H1 (cell line): ENCODE data around the gene KCND1. TPM values are rescaled to one million over a fixed set of nuclear protein-coding genes. Genes with fewer than 3 reads are reported as not detected.

ENCODE experiments used
- CBX5 ChIP-seq: fragments of 300-800, 300-1000 bp; sonication (generic); IDR thresholded peaks from 2 replicates; pipeline ENCODE4 v1.7.1; 2016; ENCODE audit warnings: antibody characterized with exemption, low read length, low read depth
- CHD7 ChIP-seq: fragments of 300-600 bp; sonication (generic); IDR thresholded peaks from 2 replicates; pipeline ENCODE4 v1.7.1; 2012; ENCODE audit warnings: low read length, moderate library complexity, mild to moderate bottlenecking, inconsistent platforms; ENCODE audit not compliant: insufficient replicate concordance
- CREB1 ChIP-seq: IDR thresholded peaks from 2 replicates; pipeline ENCODE4 v1.6.1; 2012; ENCODE audit warnings: inconsistent platforms
- RFX5 ChIP-seq: IDR thresholded peaks from 2 replicates; pipeline ENCODE4 v1.6.1; 2011; ENCODE audit warnings: low read depth, low read length, improper control_type of control experiment, borderline replicate concordance
- SIN3A ChIP-seq, 2 experiments: IDR thresholded peaks in 1 of 2; conservative IDR thresholded peaks in 1 of 2; 2 replicates each; pipeline ENCODE4 v1.6.1; 2011 to 2012; ENCODE audit warnings: low read length in 2 of 2, improper control_type of control experiment in 1 of 2, low read depth in 1 of 2, mild to moderate bottlenecking in 1 of 2
- SIX5 ChIP-seq: IDR thresholded peaks from 2 replicates; pipeline ENCODE4 v1.6.1; 2011; ENCODE audit warnings: mild to moderate bottlenecking, low read depth, low read length
- SRF ChIP-seq: IDR thresholded peaks from 2 replicates; pipeline ENCODE4 v1.6.1; 2011; ENCODE audit warnings: mild to moderate bottlenecking, low read depth, low read length, moderate library complexity
- TAF1 ChIP-seq: IDR thresholded peaks from 2 replicates; pipeline ENCODE4 v1.6.1; 2011; ENCODE audit warnings: mild to moderate bottlenecking, low read depth, low read length
- TCF12 ChIP-seq: IDR thresholded peaks from 2 replicates; pipeline ENCODE4 v1.6.1; 2011; ENCODE audit warnings: low read depth, mild to moderate bottlenecking, low read length
- polyA plus RNA-seq, 7 experiments: library from polyadenylated mRNA; depleted of rRNA in 3 of 7; stranded (reverse) in 5 of 7; unstranded in 2 of 7; fragments of >200 nt in 5 of 7; fragments of 200-250 nt in 2 of 7; gene quantifications; 1 replicate in 5 of 7; 2 replicates in 1 of 7; 4 replicates in 1 of 7; pipeline versions ENCODE4 v1.2.1 to v1.2.3, GENCODE V29; 2011 to 2013; ENCODE audit warnings: missing spikeins in 2 of 7, mixed read lengths in 2 of 7
- total RNA-seq: library from RNA; stranded (reverse); fragmentation: NEBNext Ultra II Directional; extraction: Animal tissue kit (Norgen Biotek cat#: 25700); gene quantifications from 2 replicates; pipeline ENCODE4 v1.2.1, GENCODE V29; 2021

The KCND1 gene
- total and polyA plus RNA-seq, 2 of the 8 experiments (the other 6 are each of a cell fraction or from before 2014, with no cell fraction given), result 3.1 to 6.8 TPM

DNA sequence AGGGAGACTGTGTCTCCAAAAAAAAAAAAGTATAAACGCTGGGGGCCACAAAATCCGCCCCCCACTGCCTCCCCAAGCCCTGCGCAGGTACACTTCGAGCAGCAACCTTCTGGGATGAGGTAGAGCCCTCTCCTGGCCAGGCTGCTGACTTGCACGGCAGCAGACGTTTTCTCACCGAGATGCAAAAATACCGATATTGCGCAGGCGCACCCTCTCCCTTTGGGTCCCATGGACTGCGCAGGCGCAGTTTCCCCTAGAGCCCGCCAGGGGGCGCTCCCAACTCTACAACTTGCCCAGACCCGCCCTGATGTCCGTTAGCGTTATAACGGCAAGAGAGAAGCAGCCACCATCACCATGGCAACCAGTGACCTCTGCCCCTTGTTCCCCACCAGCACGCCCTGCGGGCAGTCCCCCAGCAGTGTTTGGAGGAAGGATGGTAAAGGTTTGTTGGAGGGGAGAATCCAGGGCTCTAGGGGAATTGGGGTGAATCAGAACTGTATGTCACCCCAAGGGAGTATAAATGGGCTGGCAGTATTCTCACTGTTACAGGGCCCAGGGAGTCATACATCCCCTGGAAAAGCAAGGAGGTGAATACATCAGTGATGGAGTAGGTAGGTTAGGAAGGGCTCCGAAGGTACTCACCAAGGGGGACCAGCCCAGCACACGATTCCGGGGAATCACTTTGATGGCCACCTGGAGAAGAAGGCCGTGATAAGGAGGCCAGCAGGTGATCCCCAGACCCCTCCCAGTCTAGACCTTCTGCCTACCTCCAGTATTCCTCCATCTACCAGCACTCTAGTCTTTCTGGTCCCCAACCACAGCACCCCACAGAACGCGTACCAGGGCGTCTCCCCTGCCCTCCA, 54.3 kb downstream of the KCND1 start (continued):
- TF ChIP-seq CHD7 (no peak), SIN3A (conservative IDR thresholded peaks at IDR 0.05 in 1 of 2, IDR thresholded peaks at IDR 0.05 in 1 of 2; ENCODE audit: low read depth in 1 of 2, low read length in 2 of 2) (peak; percentile 71 to 95; a peak in 2 of 4 replicates), SIX5 (no peak), TCF12 (no peak), TAF1 (no peak), SRF (no peak), CBX5 (no peak), CREB1 (peak; percentile 30), RFX5 (no peak)
